Adrenal gland (tissue), 5 donors: ENCODE measurements around the gene HIKESHI.

Experiments used
- POLR2A ChIP-seq, 2 donors: fragments of 450-650 bp; IDR thresholded peaks; one replicate each; pipeline ENCODE4 v1.6.1; 2017; ENCODE audit warnings: antibody characterized with exemption in 2 of 2, mild to moderate bottlenecking in 2 of 2, moderate library complexity in 1 of 2
- TF ChIP-seq, protein P1 (sequence below), 6 experiments: fragments of 450-650 bp in 4 of 6; fragments of 200-600 bp in 2 of 6; sonication (generic) in 1 of 6; IDR thresholded peaks; 1 replicate in 5 of 6; 2 replicates in 1 of 6; pipeline versions ENCODE4 v1.5.1 to v1.8.0; 2016 to 2021; ENCODE audit warnings: antibody characterized with exemption in 6 of 6, mild to moderate bottlenecking in 2 of 6, moderate library complexity in 1 of 6
- donor health status: DM: no; HTN: no; CAD: no.

DNA sequence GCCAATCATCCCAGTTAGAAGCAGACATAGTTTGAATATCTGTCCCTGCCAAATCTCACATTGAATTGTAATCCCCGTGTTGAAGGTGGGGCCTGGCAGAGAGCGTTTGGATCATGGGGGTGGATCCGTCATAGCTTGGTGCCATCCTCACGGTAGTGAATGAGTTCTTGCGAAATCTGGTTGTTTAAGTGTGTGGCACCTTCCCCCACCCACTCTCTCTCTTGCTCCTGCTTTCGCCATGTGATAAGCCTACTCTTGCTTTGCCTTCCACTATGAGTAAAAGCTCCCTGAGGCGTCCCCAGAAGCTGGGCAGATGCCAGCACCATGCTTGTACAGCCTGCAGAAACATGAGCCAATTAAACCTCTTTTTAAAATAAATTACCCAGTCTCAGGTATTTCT, 67.6 kb downstream of the HIKESHI start:
- TF ChIP-seq, protein P1, sequence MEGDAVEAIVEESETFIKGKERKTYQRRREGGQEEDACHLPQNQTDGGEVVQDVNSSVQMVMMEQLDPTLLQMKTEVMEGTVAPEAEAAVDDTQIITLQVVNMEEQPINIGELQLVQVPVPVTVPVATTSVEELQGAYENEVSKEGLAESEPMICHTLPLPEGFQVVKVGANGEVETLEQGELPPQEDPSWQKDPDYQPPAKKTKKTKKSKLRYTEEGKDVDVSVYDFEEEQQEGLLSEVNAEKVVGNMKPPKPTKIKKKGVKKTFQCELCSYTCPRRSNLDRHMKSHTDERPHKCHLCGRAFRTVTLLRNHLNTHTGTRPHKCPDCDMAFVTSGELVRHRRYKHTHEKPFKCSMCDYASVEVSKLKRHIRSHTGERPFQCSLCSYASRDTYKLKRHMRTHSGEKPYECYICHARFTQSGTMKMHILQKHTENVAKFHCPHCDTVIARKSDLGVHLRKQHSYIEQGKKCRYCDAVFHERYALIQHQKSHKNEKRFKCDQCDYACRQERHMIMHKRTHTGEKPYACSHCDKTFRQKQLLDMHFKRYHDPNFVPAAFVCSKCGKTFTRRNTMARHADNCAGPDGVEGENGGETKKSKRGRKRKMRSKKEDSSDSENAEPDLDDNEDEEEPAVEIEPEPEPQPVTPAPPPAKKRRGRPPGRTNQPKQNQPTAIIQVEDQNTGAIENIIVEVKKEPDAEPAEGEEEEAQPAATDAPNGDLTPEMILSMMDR (IDR thresholded peaks at IDR 0.05): no peak
- TF ChIP-seq POLR2A (IDR thresholded peaks at IDR 0.05): no peak
